GDM1 (cell line): ENCODE results near the gene CNPY4.

Experiments used
- DNase-seq: peaks from one replicate; lab custom pipeline; 2025; lab: John Stamatoyannopoulos, UW

CNPY4 gene

GRCh38 chr7:100119072-100119969 is at the start of gene CNPY4, which contains the start of gene TAF6:
CNPY4 (plus strand) TSS chr7:100119634; CDS start chr7:100119745, 111 bp downstream.
TAF6 (minus strand) TSS chr7:100119358; CDS start chr7:100114209, 5,149 bp downstream.
- DNase-seq, result peak; percentile 86

- DNase-seq, result no peak
Measured at GRCh38 chr7:100069991-100070390, 49.4 kb upstream of the CNPY4 start.

GRCh38 chr7:100071018-100071723 is 48.3 kb upstream of the CNPY4 start:
- DNase-seq, result no peak

GRCh38 chr7:100072462-100072861 is 47.0 kb upstream of the CNPY4 start:
- DNase-seq, result no peak

- no peak for DNase-seq
Measured at GRCh38 chr7:100074841-100075240, 44.6 kb upstream of the CNPY4 start.

- DNase-seq, result no peak
Measured at GRCh38 chr7:100075418-100075817, 44.0 kb upstream of the CNPY4 start.

- DNase-seq, result no peak
Measured at GRCh38 chr7:100077205-100077604, 42.2 kb upstream of the CNPY4 start.

- no peak for DNase-seq
Measured at GRCh38 chr7:100079024-100079560, 40.3 kb upstream of the CNPY4 start.

GRCh38 chr7:100080907-100081534 is 38.4 kb upstream of the CNPY4 start:
- DNase-seq, result no peak

- DNase-seq, result peak; percentile 98
Measured at GRCh38 chr7:100081535-100082102, 37.8 kb upstream of the CNPY4 start, which contains the start of gene ZNF3. ZNF3 (minus strand) TSS chr7:100081723; CDS start chr7:100077357, 4,366 bp downstream.

GRCh38 chr7:100082978-100083377 is 36.5 kb upstream of the CNPY4 start:
- DNase-seq, result no peak

- DNase-seq, result no peak
Measured at GRCh38 chr7:100085515-100085914, 33.9 kb upstream of the CNPY4 start.

- DNase-seq, result no peak
Measured at GRCh38 chr7:100087055-100087750, 32.2 kb upstream of the CNPY4 start.

- no peak for DNase-seq
Measured at GRCh38 chr7:100088095-100088620, 31.3 kb upstream of the CNPY4 start.

- peak; percentile 63 for DNase-seq
Measured at GRCh38 chr7:100088621-100089457, 30.6 kb upstream of the CNPY4 start, which contains the start of gene COPS6. COPS6 (plus strand) TSS chr7:100088969; CDS start chr7:100088991, 22 bp downstream.

GRCh38 chr7:100089458-100090196 is 29.8 kb upstream of the CNPY4 start:
- DNase-seq, result no peak

- DNase-seq, result no peak
Measured at GRCh38 chr7:100090527-100091410, 28.7 kb upstream of the CNPY4 start.
